NOMO-1 treated with dmso at 0.1 percent for 144 hours (cell line): ENCODE measurements around the gene EIF2B4.

Experiments
- DNase-seq: peaks from one replicate; lab custom pipeline; 2025; ENCODE audit not compliant: unreplicated experiment; lab: John Stamatoyannopoulos, UW

EIF2B4 gene

GRCh38 chr2:27370026-27370815, at the start of gene EIF2B4, which contains the start of gene SNX17:
Gene EIF2B4 (minus strand): TSS chr2:27370338. CDS start chr2:27370314, 24 bp downstream.
Gene SNX17 (plus strand): TSS chr2:27370616. CDS start chr2:27370744, 128 bp downstream.
- DNase-seq: peak; percentile 98

- DNase-seq: no peak
These were observed 46.0 kb upstream of the EIF2B4 start for GRCh38 chr2:27416151-27416550.

DNA sequence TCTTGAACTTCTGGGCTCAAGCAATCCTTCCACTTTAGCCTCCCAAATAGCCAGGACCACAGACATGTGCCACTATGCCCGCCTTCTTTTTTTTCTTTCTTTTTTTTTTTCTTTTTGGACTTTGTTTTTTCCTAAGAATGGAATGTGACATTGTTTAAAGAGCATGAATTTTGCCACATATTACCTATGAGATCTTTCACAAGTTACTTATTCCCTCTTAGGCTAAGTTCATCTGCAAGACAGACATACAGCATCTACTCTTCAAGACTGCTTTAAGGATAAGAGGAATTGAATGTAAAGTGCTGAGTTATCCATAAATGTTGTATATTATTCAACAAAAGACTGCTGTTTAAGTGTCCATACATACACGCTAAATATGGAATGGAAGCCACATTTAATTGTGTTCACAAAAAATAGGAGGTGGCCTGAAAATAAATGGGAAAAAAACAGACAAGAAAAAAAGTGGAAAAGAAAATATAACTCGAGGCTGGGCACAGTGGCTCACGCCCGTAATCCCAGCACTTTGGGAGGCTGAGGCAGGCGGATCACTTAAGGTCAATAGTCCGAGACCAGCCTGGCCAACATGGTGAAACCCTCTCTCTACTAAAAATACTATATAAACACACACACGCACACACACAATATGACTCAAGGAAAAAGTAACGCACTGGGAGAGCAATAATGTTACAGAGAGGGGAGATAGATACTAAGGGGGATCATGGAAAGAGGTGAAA, 42.4 kb upstream of the EIF2B4 start:
- DNase-seq: no peak

DNA sequence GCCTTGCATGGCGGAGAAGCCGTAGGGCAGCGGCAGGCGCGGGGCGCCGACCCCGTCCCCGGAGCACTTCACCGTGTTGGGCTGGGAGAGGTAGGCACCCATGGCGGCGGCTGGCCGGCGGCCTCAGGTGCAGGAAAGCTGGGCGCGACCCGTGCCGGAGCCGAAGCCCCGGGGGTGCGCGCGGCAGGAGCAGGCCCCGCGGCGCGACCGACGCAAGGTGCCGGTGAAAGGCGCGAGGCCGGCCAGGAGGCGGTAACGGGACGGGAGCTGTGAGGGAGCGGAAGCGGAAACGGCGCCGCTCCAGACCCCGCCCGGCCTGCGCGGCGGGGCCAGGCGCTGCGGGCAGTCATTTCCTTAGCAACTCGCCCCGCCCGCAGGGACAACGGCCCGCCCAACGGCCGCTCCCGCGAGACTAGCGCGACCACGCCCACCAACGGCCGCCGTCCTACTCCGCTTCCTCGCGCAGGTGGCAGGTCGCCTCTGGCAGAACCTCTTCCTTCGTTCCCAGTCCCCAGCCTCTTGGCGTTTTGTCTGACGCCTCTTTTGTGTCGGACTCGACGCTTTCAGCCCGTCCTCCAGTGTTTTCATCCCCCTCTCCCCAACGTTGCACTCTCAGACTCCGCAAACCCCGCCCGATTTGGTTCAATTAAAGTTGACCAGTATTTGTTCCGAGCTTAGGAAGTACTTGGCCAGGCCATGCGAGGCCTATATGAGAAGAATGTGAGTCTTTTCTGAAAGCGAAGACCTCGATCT, 39.4 kb upstream of the EIF2B4 start, which contains the start of gene PPM1G:
PPM1G (minus strand) TSS at position 271 of the 753 bp plus-strand sequence; CDS start at position 102, 169 bp downstream.
- peak; percentile 94 for DNase-seq

DNA sequence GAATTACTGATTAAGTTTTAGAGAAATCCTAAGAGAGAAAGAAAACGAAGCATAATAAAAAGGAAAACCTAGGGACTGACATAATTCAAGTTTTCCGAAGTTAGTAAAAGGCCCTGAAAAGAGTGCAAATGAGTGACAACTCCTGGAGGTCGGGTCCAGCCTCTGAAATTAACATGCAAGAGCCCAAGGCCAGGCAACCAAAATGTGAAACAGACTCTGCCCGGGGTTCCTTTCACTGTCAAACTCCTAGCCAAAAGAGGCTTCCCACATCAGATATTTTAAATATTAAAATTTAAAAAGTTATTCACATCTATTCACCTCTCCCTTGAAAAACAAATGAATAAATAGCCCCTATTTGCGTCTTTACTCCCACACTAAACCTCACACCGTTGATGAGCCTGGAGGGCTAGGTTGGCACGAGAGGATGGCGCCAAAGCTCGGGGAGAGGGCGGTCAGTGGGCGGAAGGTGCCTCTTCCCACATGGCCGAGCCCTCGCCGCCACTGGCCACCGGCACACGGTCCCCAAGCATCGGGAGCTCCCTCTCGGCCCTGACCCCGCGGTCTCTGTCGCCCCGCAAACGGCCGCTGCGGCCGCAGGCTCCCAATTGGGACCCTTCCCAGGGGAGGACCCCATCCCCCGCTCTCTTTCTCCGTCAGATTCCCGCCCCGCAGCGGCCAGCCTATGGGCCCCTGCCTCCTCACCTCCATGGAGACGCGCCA, 38.6 kb upstream of the EIF2B4 start:
- no peak for DNase-seq

GRCh38 chr2:27407798-27408491, 37.8 kb upstream of the EIF2B4 start:
- DNase-seq: no peak

DNA sequence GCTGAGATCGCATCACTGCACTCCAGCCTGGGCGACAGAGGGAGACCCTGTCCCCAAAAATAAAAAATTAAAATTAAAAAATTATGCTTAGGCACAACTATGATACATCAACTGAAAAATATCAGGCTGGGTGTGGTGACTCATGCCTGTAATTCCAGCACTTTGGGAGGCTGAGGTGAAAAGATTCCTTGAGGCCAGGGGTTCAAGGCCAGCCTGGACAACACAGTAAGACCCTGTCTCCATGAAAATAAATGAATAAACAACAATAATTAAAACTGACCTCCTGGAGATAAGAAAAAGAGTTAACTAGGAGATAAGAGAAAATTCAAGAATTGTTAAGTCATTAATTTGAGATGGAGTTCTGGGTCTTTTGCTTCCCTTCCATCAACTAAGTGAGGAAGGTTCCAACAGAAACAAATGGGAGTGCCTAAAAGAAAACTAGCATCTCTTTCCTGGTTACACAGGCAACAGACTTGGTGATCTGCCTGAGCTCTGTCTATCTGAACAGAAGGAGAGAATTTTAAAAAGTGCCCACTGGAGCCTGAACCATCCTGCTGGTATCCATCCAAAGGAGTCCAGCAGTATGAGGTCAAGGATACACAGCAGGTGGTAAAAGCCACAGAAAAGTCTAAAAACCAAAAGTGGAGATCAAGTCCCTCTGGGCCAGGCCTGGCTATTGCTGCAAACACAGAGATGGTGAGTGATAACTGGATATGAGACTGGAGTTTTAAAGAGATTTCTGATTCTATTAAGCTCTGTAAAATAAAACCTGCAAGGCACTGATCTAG, 30.4 kb upstream of the EIF2B4 start:
- no peak for DNase-seq

GRCh38 chr2:27398962-27399361, 28.8 kb upstream of the EIF2B4 start:
- DNase-seq: no peak

DNA sequence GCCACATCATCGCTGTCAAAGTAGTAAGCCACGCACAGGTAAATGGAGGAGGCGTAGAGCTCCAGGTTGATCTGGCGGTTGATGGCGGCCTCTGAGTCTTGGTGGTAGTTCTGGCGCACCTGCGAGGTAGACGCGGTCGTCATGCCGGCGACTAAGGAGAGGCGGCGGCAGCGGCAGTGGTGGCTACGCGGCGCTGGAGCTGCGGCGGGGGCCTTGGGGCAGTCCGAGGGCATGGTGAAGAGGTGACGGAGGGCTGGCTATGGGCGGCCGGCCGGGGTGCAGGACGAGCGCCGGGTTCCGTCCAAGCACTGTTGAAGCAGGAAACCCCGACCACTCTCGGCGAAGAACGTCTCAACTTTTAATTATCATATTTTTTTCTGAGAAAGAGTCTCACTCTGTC, 23.1 kb upstream of the EIF2B4 start:
- DNase-seq: no peak

DNA sequence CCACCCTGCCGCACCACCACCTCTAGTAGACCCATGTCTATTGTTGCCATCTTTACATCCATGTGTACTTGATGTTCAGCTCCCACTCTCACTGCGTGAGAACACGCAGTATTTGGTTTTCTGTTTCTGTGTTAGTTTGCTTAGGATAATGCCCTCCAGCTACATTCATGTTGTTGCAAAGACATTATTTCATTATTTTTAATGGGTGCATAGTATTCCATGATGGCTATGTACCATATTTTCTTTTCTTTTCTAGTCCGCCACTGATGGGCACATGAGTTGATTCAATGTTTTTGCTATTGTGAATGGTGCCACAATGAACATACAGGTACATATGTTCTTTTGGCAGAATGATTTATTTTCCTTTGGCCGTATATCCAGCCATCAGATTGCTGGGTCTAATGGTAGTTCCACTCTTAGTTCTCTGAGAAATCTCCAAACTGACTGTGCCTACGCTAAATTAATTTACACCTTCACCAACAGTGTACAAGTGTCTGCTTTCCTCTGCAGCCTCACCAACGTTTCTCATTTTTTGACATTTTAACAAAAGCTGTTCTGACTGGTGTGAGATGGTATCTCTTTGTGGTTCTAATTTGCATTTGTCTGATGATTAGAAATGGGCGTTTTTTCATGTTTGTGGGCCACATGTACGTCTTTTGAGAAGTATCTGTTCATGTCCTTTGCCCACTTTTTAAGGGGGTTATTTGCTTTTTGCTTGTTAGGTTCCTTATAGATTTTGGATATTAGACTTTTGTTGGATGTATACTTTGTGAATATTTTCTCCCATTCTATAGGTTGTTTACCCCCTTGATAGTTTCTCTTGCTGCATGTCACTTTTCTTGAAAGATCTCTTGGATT, 20.9 kb upstream of the EIF2B4 start:
- DNase-seq: no peak

DNA sequence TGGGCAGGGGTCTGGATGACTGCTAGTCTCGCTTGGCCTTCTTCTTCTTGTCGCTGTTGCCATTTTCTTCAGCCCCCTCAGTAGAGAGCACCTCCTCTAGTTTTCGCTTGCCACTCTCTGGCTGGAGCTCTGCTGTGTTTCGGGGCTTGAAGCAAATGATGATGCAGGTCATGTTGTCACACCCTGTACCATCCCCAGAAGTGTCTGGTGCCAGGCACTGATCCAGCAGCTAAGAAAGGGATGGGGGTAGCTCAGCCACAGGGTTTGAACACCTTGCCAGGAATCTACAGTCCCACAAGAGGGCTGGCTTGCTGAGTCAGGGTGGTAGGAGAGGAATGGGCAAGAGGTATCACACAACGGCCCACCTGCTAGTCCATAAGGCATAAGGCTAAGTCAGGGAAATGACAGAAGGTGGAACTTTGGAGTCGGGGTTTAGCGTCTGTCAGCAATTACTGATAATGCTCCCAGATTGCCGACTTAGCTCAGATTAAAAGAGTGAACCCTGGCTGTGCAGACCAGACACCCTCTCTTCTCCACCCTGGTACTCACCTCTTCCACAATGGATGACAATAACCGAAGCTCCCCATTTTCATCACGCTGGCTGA, 11.5 kb upstream of the EIF2B4 start:
- DNase-seq: no peak

GRCh38 chr2:27380626-27381545, 10.7 kb upstream of the EIF2B4 start, which contains the start of gene ZNF513:
Gene ZNF513 (minus strand): TSS chr2:27380734. CDS start chr2:27380526, 208 bp downstream.
- DNase-seq: peak; percentile 92

GRCh38 chr2:27379836-27380625, 9.9 kb upstream of the EIF2B4 start:
- DNase-seq: peak; percentile 35

DNA sequence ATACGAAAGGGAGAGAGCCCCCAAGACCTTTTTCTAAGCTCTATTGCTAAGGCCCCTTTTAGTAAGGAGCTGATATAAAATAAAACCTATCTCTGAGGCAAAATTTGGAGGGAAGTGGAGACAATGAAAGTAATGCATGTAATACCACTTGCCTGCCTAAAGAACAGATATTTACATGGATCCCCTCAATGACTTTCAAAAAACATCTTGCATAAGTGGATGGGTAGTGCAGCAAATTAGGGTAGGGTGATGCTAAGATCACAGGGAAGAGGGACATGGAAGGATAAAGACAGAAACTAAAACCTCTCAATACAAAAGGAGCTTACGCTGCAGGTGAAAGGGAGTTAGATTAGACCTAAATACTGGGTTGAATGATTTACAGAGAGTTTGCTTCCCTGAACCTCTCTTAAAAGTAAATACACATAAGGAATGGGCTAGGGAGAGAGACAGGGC, 9.3 kb upstream of the EIF2B4 start:
- no peak for DNase-seq

GRCh38 chr2:27378809-27379290, 8.7 kb upstream of the EIF2B4 start:
- no peak for DNase-seq
